KMS-11 (cell line): ENCODE results near the gene PATE1.

ENCODE experiments used
- H2AFZ ChIP-seq: fragments of 200-600 bp; sonication (generic); 2 replicates; pipeline ENCODE4 v1.6.1; 2016; ENCODE audit warnings: antibody characterized with exemption, mixed run types, low read depth
- H3K27ac ChIP-seq: fragments of 200-600 bp; sonication (generic); 2 replicates; pipeline ENCODE4 v1.6.1; 2016; ENCODE audit warnings: mild to moderate bottlenecking, mixed run types
- H3K27me3 ChIP-seq: fragments of 200-600 bp; sonication (generic); 2 replicates; pipeline ENCODE4 v1.6.1; 2017; ENCODE audit warnings: mild to moderate bottlenecking, low read depth, mixed run types, moderate library complexity; ENCODE audit not compliant: insufficient read depth
- H3K36me3 ChIP-seq: fragments of 200-600 bp; sonication (generic); 2 replicates; pipeline ENCODE4 v1.6.1; 2017; ENCODE audit warnings: mild to moderate bottlenecking, mixed run types; ENCODE audit not compliant: insufficient read depth
- H3K4me1 ChIP-seq: fragments of 200-600 bp; sonication (generic); 2 replicates; pipeline ENCODE4 v1.6.1; 2016; ENCODE audit warnings: mild to moderate bottlenecking, low read depth, mixed run types; ENCODE audit not compliant: poor library complexity, severe bottlenecking
- H3K4me2 ChIP-seq: fragments of 200-600 bp; sonication (generic); 2 replicates; pipeline ENCODE4 v1.7.0; 2016; ENCODE audit warnings: mild to moderate bottlenecking, mixed run types
- H3K4me3 ChIP-seq: fragments of 200-600 bp; sonication (generic); IDR thresholded peaks from 2 replicates; pipeline ENCODE4 v1.6.1; 2017; ENCODE audit warnings: low read depth, low read length, mixed read lengths; ENCODE audit not compliant: insufficient read depth
- H3K79me2 ChIP-seq: fragments of 200-600 bp; sonication (generic); 2 replicates; pipeline ENCODE4 v1.6.1; 2016; ENCODE audit warnings: low read depth, mixed run types; ENCODE audit not compliant: insufficient read depth
- H3K9ac ChIP-seq: fragments of 200-600 bp; sonication (generic); 2 replicates; pipeline ENCODE4 v1.6.1; 2016; ENCODE audit warnings: mild to moderate bottlenecking, mixed run types
- H4K20me1 ChIP-seq: fragments of 200-600 bp; sonication (generic); 2 replicates; pipeline ENCODE4 v1.6.1; 2016; ENCODE audit warnings: mild to moderate bottlenecking, mixed run types; ENCODE audit not compliant: insufficient read depth
- CTCF ChIP-seq: fragments of 200-600 bp; sonication (generic); conservative IDR thresholded peaks from 2 replicates; pipeline ENCODE4 v1.6.1; 2017; ENCODE audit warnings: low read depth, mild to moderate bottlenecking, antibody characterized with exemption, low read length, moderate library complexity, mixed read lengths

The PATE1 gene

GRCh38 chr11:125750629-125751028, 4.5 kb downstream of the PATE1 start:
- H3K9ac ChIP-seq: no peak overlapping the region
- no peaks in the 10 kb centered on the region for H3K27me3 ChIP-seq
- H3K27ac ChIP-seq: no peak overlapping the region
- no peaks in the 10 kb centered on the region for H3K79me2 ChIP-seq
- no peak overlapping the region for H3K4me2 ChIP-seq
- no peak overlapping the region for H2AFZ ChIP-seq
- no peaks in the 10 kb centered on the region for H4K20me1 ChIP-seq
- no peak for TF ChIP-seq CTCF
- no peak overlapping the region for H3K4me3 ChIP-seq
- H3K36me3 ChIP-seq: no peaks in the 10 kb centered on the region
- H3K4me1 ChIP-seq: no peaks in the 10 kb centered on the region

- no peak for TF ChIP-seq CTCF
- no peaks in the 10 kb centered on the region for H3K4me1 ChIP-seq
- H4K20me1 ChIP-seq: no peaks in the 10 kb centered on the region
- no peaks in the 10 kb centered on the region for H3K36me3 ChIP-seq
- H3K27ac ChIP-seq: no peak overlapping the region
- no peaks in the 10 kb centered on the region for H3K27me3 ChIP-seq
- H3K4me2 ChIP-seq: no peak overlapping the region
- no peak overlapping the region for H2AFZ ChIP-seq
- no peaks in the 10 kb centered on the region for H3K79me2 ChIP-seq
- no peak overlapping the region for H3K9ac ChIP-seq
- H3K4me3 ChIP-seq: no peak overlapping the region
These were observed 10.0 kb downstream of the PATE1 start for GRCh38 chr11:125756050-125756449.

- no peak overlapping the region for H3K4me2 ChIP-seq
- H3K4me1 ChIP-seq: no peaks in the 10 kb centered on the region
- no peak overlapping the region for H3K9ac ChIP-seq
- H3K27me3 ChIP-seq: no peaks in the 10 kb centered on the region
- no peak overlapping the region for H2AFZ ChIP-seq
- H3K27ac ChIP-seq: no peak overlapping the region
- no peak overlapping the region for H3K4me3 ChIP-seq
- no peaks in the 10 kb centered on the region for H4K20me1 ChIP-seq
- no peak for TF ChIP-seq CTCF
- H3K79me2 ChIP-seq: no peaks in the 10 kb centered on the region
- H3K36me3 ChIP-seq: no peaks in the 10 kb centered on the region
These were observed 16.4 kb downstream of the PATE1 start for GRCh38 chr11:125762445-125762844.

GRCh38 chr11:125763483-125763882, 17.4 kb downstream of the PATE1 start:
- no peaks in the 10 kb centered on the region for H3K36me3 ChIP-seq
- no peaks in the 10 kb centered on the region for H3K4me1 ChIP-seq
- H3K79me2 ChIP-seq: no peaks in the 10 kb centered on the region
- no peak overlapping the region for H3K27ac ChIP-seq
- H3K4me2 ChIP-seq: no peak overlapping the region
- H4K20me1 ChIP-seq: no peaks in the 10 kb centered on the region
- H2AFZ ChIP-seq: no peak overlapping the region
- no peak overlapping the region for H3K9ac ChIP-seq
- H3K27me3 ChIP-seq: no peaks in the 10 kb centered on the region
- no peak for TF ChIP-seq CTCF
- H3K4me3 ChIP-seq: no peak overlapping the region

- Histone ChIP-seq H3K4me3 (no peak overlapping the region), H3K27me3 (no peaks in the 10 kb centered on the region), H4K20me1 (no peaks in the 10 kb centered on the region), H3K9ac (no peak overlapping the region), H3K27ac (no peak overlapping the region), H3K36me3 (no peaks in the 10 kb centered on the region), H3K4me2 (no peak overlapping the region), H3K4me1 (no peaks in the 10 kb centered on the region), H3K79me2 (no peaks in the 10 kb centered on the region), H2AFZ (no peak overlapping the region)
- no peak for TF ChIP-seq CTCF
These were observed 20.2 kb downstream of the PATE1 start for GRCh38 chr11:125766251-125766650.
